ENCODE measurements around the gene ARVCF.

DNA sequence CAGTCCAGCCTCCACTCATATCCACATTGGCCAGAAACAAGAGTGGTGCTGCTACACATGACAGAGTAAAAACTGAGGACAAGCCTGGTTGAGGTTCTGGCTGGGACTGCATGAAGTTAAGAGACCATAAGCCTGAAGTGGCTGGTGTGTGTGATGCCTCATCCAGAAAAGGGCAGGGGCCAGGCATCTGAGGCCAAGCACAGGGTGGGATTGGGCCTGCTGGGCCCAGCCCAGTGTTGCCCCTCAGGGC, 25.3 kb downstream of the ARVCF start:
- TF ChIP-seq, protein P1, sequence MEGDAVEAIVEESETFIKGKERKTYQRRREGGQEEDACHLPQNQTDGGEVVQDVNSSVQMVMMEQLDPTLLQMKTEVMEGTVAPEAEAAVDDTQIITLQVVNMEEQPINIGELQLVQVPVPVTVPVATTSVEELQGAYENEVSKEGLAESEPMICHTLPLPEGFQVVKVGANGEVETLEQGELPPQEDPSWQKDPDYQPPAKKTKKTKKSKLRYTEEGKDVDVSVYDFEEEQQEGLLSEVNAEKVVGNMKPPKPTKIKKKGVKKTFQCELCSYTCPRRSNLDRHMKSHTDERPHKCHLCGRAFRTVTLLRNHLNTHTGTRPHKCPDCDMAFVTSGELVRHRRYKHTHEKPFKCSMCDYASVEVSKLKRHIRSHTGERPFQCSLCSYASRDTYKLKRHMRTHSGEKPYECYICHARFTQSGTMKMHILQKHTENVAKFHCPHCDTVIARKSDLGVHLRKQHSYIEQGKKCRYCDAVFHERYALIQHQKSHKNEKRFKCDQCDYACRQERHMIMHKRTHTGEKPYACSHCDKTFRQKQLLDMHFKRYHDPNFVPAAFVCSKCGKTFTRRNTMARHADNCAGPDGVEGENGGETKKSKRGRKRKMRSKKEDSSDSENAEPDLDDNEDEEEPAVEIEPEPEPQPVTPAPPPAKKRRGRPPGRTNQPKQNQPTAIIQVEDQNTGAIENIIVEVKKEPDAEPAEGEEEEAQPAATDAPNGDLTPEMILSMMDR (IDR thresholded peaks at IDR 0.05; ENCODE audit: low read depth, low read length, poor library complexity, severe bottlenecking), result no peak
- no peak for TF ChIP-seq EZH2phosphoT487 (IDR thresholded peaks at IDR 0.05; ENCODE audit: borderline replicate concordance, low read length)
